IMR-90 (cell line): ENCODE data around the gene SLC50A1. TPM values are rescaled to one million over a fixed set of nuclear protein-coding genes. Genes with fewer than 3 reads are reported as not detected.

ENCODE experiments used
- ATAC-seq: fragments of 200-7000 bp; cut with Tn5 transposase; 2 replicates; pipeline ENCODE4 v1.9.1; 2020; ENCODE audit warnings: low read depth, mild to moderate bottlenecking, moderate library complexity
- BruUV-seq: library from RNA; stranded (reverse); fragments of 400-500 nt; replicated peaks from 2 replicates; lab custom pipeline; 2021; lab: Mats Ljungman, UMichigan
- CTCF ChIA-PET: fragments of 300-600 bp; formaldehyde crosslinking; extraction: SDS; loops from one replicate; lab custom pipeline; 2021; ENCODE audit warnings: antibody characterized with exemption; lab: Yijun Ruan, JAX
- POLR2A ChIA-PET: fragments of 300-600 bp; sonication (Branson Sonifier 250); formaldehyde crosslinking; loops from one replicate; lab custom pipeline; 2022; ENCODE audit warnings: antibody characterized with exemption; ENCODE audit not compliant: unreplicated experiment; lab: Charles Lee
- DNase-seq: peaks from one replicate; pipeline ENCODE4 v3.0.0; 2013
- H2AFZ ChIP-seq: replicated peaks from 2 replicates; pipeline ENCODE3; 2013; ENCODE audit warnings: low read length, mild to moderate bottlenecking; ENCODE audit not compliant: poor library complexity
- H2AK5ac ChIP-seq: 2 replicates; pipeline ENCODE4 v1.6.1; 2013; ENCODE audit warnings: low read depth, low read length, inconsistent platforms
- H2AK9ac ChIP-seq: replicated peaks from 2 replicates; pipeline ENCODE3; 2013; ENCODE audit warnings: mild to moderate bottlenecking, low read depth, low read length, moderate library complexity; ENCODE audit not compliant: poor library complexity
- H2BK120ac ChIP-seq: 2 replicates; pipeline ENCODE4 v1.6.1; 2013; ENCODE audit warnings: low read depth, low read length, inconsistent platforms
- H2BK15ac ChIP-seq: 3 replicates; pipeline ENCODE4 v1.6.1; 2013; ENCODE audit warnings: low read depth, low read length, inconsistent platforms
- H2BK20ac ChIP-seq: 2 replicates; pipeline ENCODE4 v1.6.1; 2013; ENCODE audit warnings: low read depth, mild to moderate bottlenecking, inconsistent platforms, low read length, moderate library complexity
- H2BK5ac ChIP-seq: 2 replicates; pipeline ENCODE4 v1.6.1; 2013; ENCODE audit warnings: mild to moderate bottlenecking, low read depth, low read length, inconsistent platforms; ENCODE audit not compliant: poor library complexity, severe bottlenecking
- H3K14ac ChIP-seq: replicated peaks from 2 replicates; pipeline ENCODE4 v1.6.1; 2013; ENCODE audit warnings: low read depth, low read length, inconsistent platforms
- H3K18ac ChIP-seq: 2 replicates; pipeline ENCODE4 v1.6.1; 2013; ENCODE audit warnings: low read depth, low read length, control low read depth
- H3K23ac ChIP-seq: 2 replicates; pipeline ENCODE4 v1.6.1; 2013; ENCODE audit warnings: low read depth, low read length, inconsistent platforms
- H3K27ac ChIP-seq: 2 replicates; pipeline ENCODE4 v1.5.1; 2013; ENCODE audit warnings: mild to moderate bottlenecking, control low read depth, low read length; ENCODE audit not compliant: insufficient read depth
- H3K27me3 ChIP-seq: 2 replicates; pipeline ENCODE4 v1.6.1; 2013; ENCODE audit warnings: low read length; ENCODE audit not compliant: control insufficient read depth, insufficient read depth
- H3K36me3 ChIP-seq: 2 replicates; pipeline ENCODE4 v1.6.1; 2013; ENCODE audit warnings: low read length, mixed read lengths; ENCODE audit not compliant: control insufficient read depth, insufficient read depth
- H3K4ac ChIP-seq: 2 replicates; pipeline ENCODE4 v1.6.1; 2013; ENCODE audit warnings: low read depth, low read length, inconsistent platforms
- H3K4me1 ChIP-seq: 2 replicates; pipeline ENCODE4 v1.6.1; 2013; ENCODE audit warnings: low read length, mixed read lengths; ENCODE audit not compliant: control insufficient read depth, insufficient read depth
- H3K4me2 ChIP-seq: 2 replicates; pipeline ENCODE4 v1.6.1; 2013; ENCODE audit warnings: low read depth, mild to moderate bottlenecking, control low read depth, low read length, moderate library complexity
- H3K4me3 ChIP-seq: 2 replicates; pipeline ENCODE4 v1.5.1; 2013; ENCODE audit warnings: low read depth, mild to moderate bottlenecking, control low read depth, low read length, moderate library complexity; ENCODE audit not compliant: insufficient read depth
- H3K56ac ChIP-seq: 2 replicates; pipeline ENCODE4 v1.6.1; 2013; ENCODE audit warnings: low read length, inconsistent platforms; ENCODE audit not compliant: insufficient read depth; ENCODE audit errors: extremely low read depth
- H3K79me1 ChIP-seq, 2 experiments: 2 replicates each; pipeline ENCODE4 v1.6.1; 2013; ENCODE audit warnings: low read length in 2 of 2, inconsistent platforms in 1 of 2, low read depth in 1 of 2
- H3K9ac ChIP-seq: 2 replicates; pipeline ENCODE4 v1.6.1; 2013; ENCODE audit warnings: low read depth, low read length, control low read depth
- H3K9me1 ChIP-seq: 2 replicates; pipeline ENCODE4 v1.6.1; 2013; ENCODE audit warnings: low read length, inconsistent platforms; ENCODE audit not compliant: insufficient read depth
- H3K9me3 ChIP-seq: 2 replicates; pipeline ENCODE4 v1.6.1; 2013; ENCODE audit warnings: low read length; ENCODE audit not compliant: control insufficient read depth, insufficient read depth
- H4K20me1 ChIP-seq: 2 replicates; pipeline ENCODE4 v1.6.1; 2013; ENCODE audit warnings: low read length, inconsistent platforms; ENCODE audit not compliant: insufficient read depth
- H4K5ac ChIP-seq: 2 replicates; pipeline ENCODE4 v1.6.1; 2013; ENCODE audit warnings: mild to moderate bottlenecking, low read depth, low read length, control low read depth
- H4K8ac ChIP-seq, 2 experiments: 2 replicates each; pipeline ENCODE4 v1.6.1; 2013; ENCODE audit warnings: low read depth in 2 of 2, low read length in 2 of 2, control low read depth in 1 of 2, inconsistent platforms in 1 of 2
- H4K91ac ChIP-seq: 2 replicates; pipeline ENCODE4 v1.6.1; 2013; ENCODE audit warnings: low read depth, low read length, inconsistent platforms; ENCODE audit not compliant: insufficient read depth
- CEBPB ChIP-seq: IDR thresholded peaks from 2 replicates; pipeline ENCODE4 v1.6.1; 2012; ENCODE audit warnings: low read depth, low read length, improper control_type of control experiment
- CHD1 ChIP-seq: IDR thresholded peaks from 2 replicates; pipeline ENCODE4 v1.6.1; 2012; ENCODE audit warnings: low read depth, low read length, improper control_type of control experiment
- FOS ChIP-seq: fragments of 150-350 bp; IDR thresholded peaks from 2 replicates; pipeline ENCODE4 v1.6.1; 2016; ENCODE audit warnings: low read depth, low read length
- MAZ ChIP-seq: IDR thresholded peaks from 2 replicates; pipeline ENCODE4 v1.6.1; 2012; ENCODE audit warnings: low read depth, mild to moderate bottlenecking, low read length, improper control_type of control experiment, moderate library complexity, borderline replicate concordance
- POLR2A ChIP-seq: IDR thresholded peaks from 2 replicates; pipeline ENCODE4 v1.6.1; 2012; ENCODE audit warnings: mild to moderate bottlenecking, low read depth, low read length
- WGBS, 2 experiments: methylation state at CpG; one replicate each; pipeline versions ENCODE4 v1.1.5 to v1.1.7; 2013; ENCODE audit warnings: missing lambda C conversion rate in 2 of 2; ENCODE audit not compliant: insufficient read length in 1 of 2; ENCODE audit errors: extremely low coverage in 2 of 2; 5-methylcytosine and 5-hydroxymethylcytosine counted together
- dilution Hi-C: fragments of 300-500 bp; cut with HindIII; formaldehyde crosslinking; loops from one replicate; pipeline ENCODE4 v1.14.3; 2018; ENCODE audit warnings: low sequenced_read_pairs; ENCODE audit not compliant: unreplicated experiment
- in situ Hi-C: fragments of 300-500 bp; cut with MboI; formaldehyde crosslinking; loops from 3 replicates; pipeline ENCODE4 v1.14.3; 2019; ENCODE audit warnings: low sequenced_read_pairs, inconsistent platforms, mixed read lengths
- intact Hi-C: fragments of 100-400 bp; cut with micrococcal nuclease; formaldehyde crosslinking; loops from 2 replicates; pipeline ENCODE4 v1.10.0; 2022
- polyA plus RNA-seq, 3 experiments: library from polyadenylated mRNA; depleted of rRNA; stranded (reverse); fragments of >200 nt; gene quantifications; 2 replicates each; pipeline ENCODE4 v1.2.3, GENCODE V29; 2012; ENCODE audit warnings: low replicate concordance in 1 of 3
- total RNA-seq: library from RNA; depleted of rRNA; stranded (reverse); fragments of >200 nt; gene quantifications from 2 replicates; pipeline ENCODE4 v1.2.3, GENCODE V29; 2012

SLC50A1 gene
- total and polyA plus RNA-seq, 2 of the 4 experiments (the other 2 are of a cell fraction): 20.6 to 20.8 TPM

GRCh38 chr1:155127967-155128754, 7.5 kb upstream of the SLC50A1 start:
- Histone ChIP-seq H3K18ac (no peak overlapping the region; the same call in 1 of the 2 replicates), H2BK15ac (no peak overlapping the region), H4K8ac (no peak overlapping the region), H3K9me1 (peaks cover 8% of the 10 kb centered on the region; the same call in 1 of the 2 replicates), H2AFZ (peak overlapping the region; percentile 88), H2AK5ac (no peak overlapping the region), H2BK120ac (no peak overlapping the region), H3K23ac (peak overlapping the region; percentile 75; the same call in 1 of the 2 replicates), H3K79me1 (no peaks in the 10 kb centered on the region), H3K14ac (no peak overlapping the region), H3K9ac (peak overlapping the region; percentile 70), H2AK9ac (peak overlapping the region; percentile 79), H4K5ac (no peak overlapping the region), H3K4me2 (peak overlapping the region; percentile 77), H3K9me3 (no peaks in the 10 kb centered on the region), H4K91ac (no peak overlapping the region), H3K56ac (no peak overlapping the region), H2BK20ac (no peak overlapping the region), H3K4ac (no peak overlapping the region; the same call in 1 of the 2 replicates), H3K4me3 (peak overlapping the region; percentile 47), H3K4me1 (peaks cover 22% of the 10 kb centered on the region), H3K27ac (no peak overlapping the region; the same call in 1 of the 2 replicates), H2BK5ac (no peak overlapping the region), H4K20me1 (peaks cover 2% of the 10 kb centered on the region), H3K36me3 (peaks cover 2% of the 10 kb centered on the region; the same call in 1 of the 2 replicates), H3K27me3 (peaks cover 40% of the 10 kb centered on the region)
- ATAC-seq (peak; percentile 5), DNase-seq (no peak)
- WGBS, 2 experiments: 20% methylated on average over 2 of the region's 17 CpGs; no CpG with 5 or more reads in 1 of the 2 experiments
- in situ Hi-C loops: no loop called here
- intact Hi-C loops: loop anchor here (5.0 kb wide), 1 partner anchor 36 kb away; no protein-coding TSS in a partner anchor
- ChIA-PET CTCF (no interaction called here), POLR2A (no interaction called here)
- dilution Hi-C loops: no loop called here
- BruUV-seq: no TSS peak
- no peak for TF ChIP-seq POLR2A
- no peak for TF ChIP-seq CEBPB
- TF ChIP-seq MAZ: 0 out of 2 replicates have a peak, but pooled peaks have one; percentile 2
- no peak for TF ChIP-seq FOS
- no peak for TF ChIP-seq CHD1
